Brain microvascular endothelial cell (primary cell): ENCODE measurements around the gene TNS2.

Experiments used
- DNase-seq: peaks from one replicate; pipeline ENCODE4 v3.0.0-alpha.2; 2020
- H3K27ac ChIP-seq: fragments of 250-450 bp; sonication (Bioruptor Pico); 2 replicates; pipeline ENCODE4 v1.5.1; 2020; ENCODE audit warnings: mild to moderate bottlenecking, moderate library complexity
- H3K27me3 ChIP-seq: fragments of 250-450 bp; sonication (Bioruptor Pico); replicated peaks from 2 replicates; pipeline ENCODE4 v1.5.1; 2020; ENCODE audit warnings: mild to moderate bottlenecking
- H3K36me3 ChIP-seq: fragments of 250-450 bp; sonication (Bioruptor Pico); replicated peaks from 2 replicates; pipeline ENCODE4 v1.5.1; 2020; ENCODE audit warnings: mild to moderate bottlenecking
- H3K4me3 ChIP-seq: 2 replicates; pipeline ENCODE4 v1.5.1; 2011; ENCODE audit warnings: low read depth, mild to moderate bottlenecking, control low read depth, low read length, moderate library complexity
- CTCF ChIP-seq: IDR thresholded peaks from 2 replicates; pipeline ENCODE4 v1.5.1; 2011; ENCODE audit warnings: low read depth, mild to moderate bottlenecking, moderate library complexity, low read length, control low read depth, inconsistent platforms; ENCODE audit errors: missing control alignments
- in situ Hi-C: cut with HindIII; loops from 2 replicates; pipeline ENCODE4 v1.10.0; 2017; ENCODE audit warnings: low sequenced_read_pairs, low pct_ligation_motif_present

Gene TNS2

GRCh38 chr12:53077030-53077429 lies 27.2 kb downstream of the TNS2 start:
- Histone ChIP-seq H3K4me3 (no peak overlapping the region), H3K27ac (no peak overlapping the region), H3K36me3 (peaks cover 25% of the 10 kb centered on the region), H3K27me3 (no peaks in the 10 kb centered on the region)
- TF ChIP-seq CTCF = no peak
- in situ Hi-C loops = no loop called here
- DNase-seq = no peak

- no peak for DNase-seq
- in situ Hi-C loops = no loop called here
- Histone ChIP-seq H3K4me3 (peak overlapping the region; percentile 70), H3K27ac (peak overlapping the region; percentile 97), H3K36me3 (peaks cover 22% of the 10 kb centered on the region), H3K27me3 (no peaks in the 10 kb centered on the region)
- TF ChIP-seq CTCF = no peak
These were observed 28.8 kb downstream of the TNS2 start for GRCh38 chr12:53078425-53079225.

- H3K36me3 ChIP-seq = peaks cover 16% of the 10 kb centered on the region
- in situ Hi-C loops = no loop called here
- no peaks in the 10 kb centered on the region for H3K27me3 ChIP-seq
These were observed 29.6 kb downstream of the TNS2 start, which contains the start of gene SPRYD3 for GRCh38 chr12:53079226-53080117. SPRYD3 (minus strand) TSS chr12:53079390; CDS start chr12:53079333, 57 bp downstream.

GRCh38 chr12:53082637-53083175 lies 32.8 kb downstream of the TNS2 start:
- H3K27me3 ChIP-seq = no peaks in the 10 kb centered on the region
- H3K36me3 ChIP-seq = no peaks in the 10 kb centered on the region
- no peak overlapping the region for H3K4me3 ChIP-seq
- DNase-seq = no peak
- no peak overlapping the region for H3K27ac ChIP-seq
- in situ Hi-C loops = no loop called here
- no peak for TF ChIP-seq CTCF

More at GRCh38 chr12:53079226-53080117, 29.6 kb downstream of the TNS2 start, which contains the start of gene SPRYD3:
- H3K4me3 ChIP-seq = peak within 1 kb of the TSS; percentile 70
- TF ChIP-seq CTCF = no peak
- DNase-seq = peak; percentile 96
- H3K27ac ChIP-seq = peak within 1 kb of the TSS; percentile 97

- DNase-seq = no peak
- no peak for TF ChIP-seq CTCF
- in situ Hi-C loops = no loop called here
- Histone ChIP-seq H3K4me3 (no peak overlapping the region), H3K27ac (no peak overlapping the region), H3K27me3 (no peaks in the 10 kb centered on the region), H3K36me3 (no peaks in the 10 kb centered on the region)
These were observed 36.5 kb downstream of the TNS2 start for GRCh38 chr12:53086361-53086760.
